ENCODE data around the gene PQBP1.

The PQBP1 gene

DNA sequence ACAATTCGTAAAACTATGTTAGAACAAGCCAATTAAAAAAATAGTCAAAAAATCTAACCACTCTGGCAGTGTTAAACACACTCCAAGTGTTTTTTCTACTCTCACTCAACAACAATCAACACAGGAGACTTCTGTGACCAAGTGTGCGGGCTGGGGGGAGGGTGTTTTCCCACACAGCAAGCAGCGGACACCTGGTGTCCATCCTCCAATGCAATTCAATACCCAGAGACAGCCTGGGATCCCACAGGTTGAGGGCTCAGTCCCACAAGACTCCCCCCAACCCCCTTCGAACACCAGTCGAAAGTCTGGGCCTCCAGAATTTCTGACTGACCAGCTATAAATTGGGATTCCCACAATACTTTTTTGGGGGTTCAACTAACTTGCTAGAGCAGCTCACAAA lies 29.4 kb downstream of the PQBP1 start:
- FAIRE-seq, result no peak

- no peak for FAIRE-seq
Observed at GRCh38 chrX:48927736-48928382, 30.1 kb downstream of the PQBP1 start.

- no peak for FAIRE-seq
Observed at GRCh38 chrX:48933757-48934156, 36.0 kb downstream of the PQBP1 start.

DNA sequence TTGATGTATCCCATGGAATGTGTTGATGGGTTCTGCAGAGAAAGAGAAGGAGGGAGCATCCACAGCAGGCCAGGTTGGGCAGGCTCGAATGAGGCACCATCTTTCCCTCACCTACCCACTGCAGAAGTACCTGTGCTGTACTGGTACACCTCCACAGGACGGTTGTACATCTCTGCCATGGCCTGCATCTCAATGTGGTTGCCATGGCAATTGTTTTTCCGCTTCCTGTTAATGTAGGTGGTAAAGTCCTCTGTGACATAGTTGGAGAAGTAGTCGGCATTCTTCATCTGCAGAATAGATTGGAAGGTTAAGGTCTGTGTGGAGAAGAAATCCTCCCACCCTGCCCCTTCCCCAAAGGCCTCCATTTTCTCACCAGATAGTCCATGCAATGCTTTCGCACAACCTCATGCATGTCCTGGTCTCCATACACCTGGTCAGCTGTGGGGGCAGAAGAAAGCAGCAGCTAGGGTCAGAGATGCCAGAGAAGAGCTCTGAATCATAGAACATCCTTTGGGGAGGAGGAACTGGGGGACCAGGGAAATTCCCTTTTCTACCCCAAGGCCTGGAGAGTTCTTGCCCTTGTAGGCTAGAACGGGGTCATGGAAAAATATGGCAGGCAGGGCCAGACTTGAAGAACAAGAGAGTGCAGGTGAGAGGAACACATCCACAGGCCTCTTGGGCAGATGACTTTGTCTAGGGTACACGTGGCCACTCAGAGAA lies 37.0 kb downstream of the PQBP1 start:
- FAIRE-seq, result no peak

- no peak for FAIRE-seq
Observed at GRCh38 chrX:48935301-48935670, 37.6 kb downstream of the PQBP1 start.

DNA sequence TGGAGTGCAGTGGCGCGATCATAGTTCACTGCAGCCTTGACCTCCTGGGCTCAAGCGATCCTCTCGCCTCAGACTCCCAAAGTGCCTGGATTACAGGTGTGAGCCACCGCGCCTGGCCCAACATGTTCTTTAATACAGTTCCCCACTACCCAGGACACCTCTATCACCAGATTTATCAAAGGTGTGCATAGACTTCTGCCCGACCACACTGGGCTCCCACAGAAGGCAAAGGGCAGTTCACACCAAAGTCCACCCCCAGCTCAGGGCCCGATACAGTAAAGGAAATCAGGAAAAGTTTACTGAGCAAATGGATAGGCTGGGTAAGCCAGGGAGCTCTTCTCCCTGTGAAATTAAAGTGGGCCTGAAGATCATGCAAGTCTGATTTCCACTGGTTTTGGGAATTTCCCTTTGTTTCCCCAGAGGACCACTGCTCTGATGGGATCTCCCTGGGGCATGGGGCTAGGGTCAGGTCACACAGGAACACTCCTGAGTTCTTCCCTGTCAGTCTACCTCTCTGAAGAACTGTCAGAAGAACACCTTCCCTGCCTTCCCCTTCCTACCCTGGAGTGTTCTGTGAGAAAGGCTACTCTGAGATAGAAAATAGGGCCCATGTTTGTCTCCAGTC lies 38.8 kb downstream of the PQBP1 start:
- no peak for FAIRE-seq

DNA sequence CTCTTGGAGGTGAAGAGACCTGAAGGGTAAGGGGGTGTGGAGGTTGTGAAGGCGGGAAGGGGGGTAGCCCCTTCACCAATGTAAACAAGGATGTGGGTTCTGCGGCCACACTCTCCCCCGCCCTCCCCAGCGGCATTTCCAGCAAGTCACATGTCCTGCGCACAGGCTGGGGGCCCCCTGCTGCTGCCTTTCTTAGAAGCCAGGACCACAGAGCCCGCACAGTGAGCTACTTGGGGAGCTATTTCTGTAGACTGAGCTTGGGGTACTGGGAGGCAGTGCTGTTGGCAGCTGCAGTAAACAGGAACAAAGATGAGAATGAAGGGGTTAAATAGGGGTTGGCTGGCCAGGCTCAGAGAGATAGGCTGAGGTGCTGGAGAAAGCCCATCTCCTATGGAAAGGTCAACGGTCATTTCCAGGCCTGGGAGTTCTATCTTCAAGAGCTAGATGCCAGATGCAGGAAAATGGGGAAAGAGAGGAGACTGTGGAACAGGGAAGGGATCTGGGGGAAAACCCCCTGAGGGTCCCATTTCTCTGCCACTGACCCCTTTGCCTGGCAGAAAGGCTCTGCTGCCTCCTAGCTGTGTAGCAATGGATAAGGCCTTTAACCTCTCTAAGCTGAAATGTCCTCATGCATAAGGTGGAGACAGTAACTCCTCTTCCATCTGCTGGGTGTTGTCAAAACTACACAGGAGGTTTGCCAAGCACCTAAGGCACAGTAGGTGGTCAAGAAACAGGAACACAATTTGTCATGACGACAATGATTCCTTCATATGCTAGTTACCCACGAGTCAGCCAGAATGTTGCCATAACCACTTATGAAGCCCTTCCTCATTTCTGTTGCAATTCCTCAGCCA lies 39.6 kb downstream of the PQBP1 start:
- FAIRE-seq, result no peak

DNA sequence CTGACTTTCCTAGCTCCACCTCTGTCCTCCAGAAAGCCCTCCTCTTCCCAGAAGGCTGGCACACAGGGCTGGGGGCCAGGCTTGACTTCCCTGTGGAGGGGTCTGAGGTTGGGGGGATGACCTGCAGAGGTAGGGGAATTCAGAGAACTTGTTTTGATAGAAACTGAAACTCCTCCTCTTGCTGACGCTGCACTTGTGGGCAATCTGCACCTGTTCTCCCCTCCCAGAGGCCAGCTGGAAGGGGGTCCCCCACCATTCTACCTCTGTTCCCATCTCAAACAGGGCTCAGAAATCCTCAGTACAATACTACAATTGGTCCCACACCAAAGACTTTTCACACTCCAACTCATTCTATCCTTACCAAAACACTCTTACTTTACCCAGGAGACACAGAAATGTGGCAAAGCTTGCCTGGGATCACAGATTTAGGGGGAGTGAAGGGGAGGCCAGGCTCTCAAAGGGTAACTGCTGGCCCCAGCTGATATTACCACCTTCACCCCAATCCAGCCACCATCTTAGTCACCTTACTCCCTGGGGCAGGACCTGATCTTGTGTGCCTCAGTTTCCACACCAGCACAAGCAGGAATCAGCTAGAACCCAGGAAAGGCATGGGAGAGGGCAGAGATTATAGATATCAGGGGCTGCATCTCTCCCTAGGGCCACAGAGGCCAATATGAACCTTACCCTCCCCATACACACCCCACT lies 41.1 kb downstream of the PQBP1 start:
- no peak for FAIRE-seq

GRCh38 chrX:48939524-48940228 lies 41.9 kb downstream of the PQBP1 start:
- no peak for FAIRE-seq

GRCh38 chrX:48940404-48940955 lies 42.8 kb downstream of the PQBP1 start:
- FAIRE-seq, result no peak

GRCh38 chrX:48942895-48943294 lies 45.2 kb downstream of the PQBP1 start:
- no peak for FAIRE-seq

GRCh38 chrX:48945517-48946348 lies 48.0 kb downstream of the PQBP1 start:
- no peak for FAIRE-seq

DNA sequence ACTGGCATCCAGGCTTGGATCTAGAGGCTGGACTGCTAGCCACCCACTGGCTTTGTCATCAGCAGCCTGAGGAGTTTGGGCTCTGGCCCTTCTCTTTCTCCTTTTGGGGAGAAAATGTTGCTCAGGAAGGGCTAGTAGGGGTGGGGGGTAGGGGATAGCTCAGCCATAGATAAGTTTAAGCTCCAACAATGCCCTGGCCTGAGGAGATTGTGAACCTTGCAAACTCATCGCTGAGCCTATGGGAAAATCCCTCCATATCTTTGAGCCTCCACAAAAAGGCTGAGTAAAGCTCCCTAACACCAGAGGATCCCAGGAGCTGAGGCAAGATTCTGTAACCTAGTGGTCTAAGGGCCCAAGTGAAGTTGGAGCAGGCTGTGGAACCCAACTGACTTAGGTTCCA lies 50.9 kb downstream of the PQBP1 start:
- no peak for FAIRE-seq

All from endometrium (tissue), 2 donors.